Panc1 (cell line): ENCODE data around the gene CALHM1. TPM values are rescaled to one million over a fixed set of nuclear protein-coding genes. Genes with fewer than 3 reads are reported as not detected.

Source experiments
- ATAC-seq: fragments of 200-7000 bp; cut with Tn5 transposase; 2 replicates; pipeline ENCODE4 v1.9.1; 2020; ENCODE audit warnings: mild to moderate bottlenecking, moderate library complexity
- BruUV-seq: library from RNA; stranded (reverse); fragments of 400-500 nt; replicated peaks from 2 replicates; lab custom pipeline; 2021; lab: Mats Ljungman, UMichigan
- CTCF ChIA-PET: fragments of 300-600 bp; sonication (Branson Sonifier 250); formaldehyde crosslinking; loops from one replicate; lab custom pipeline; 2022; ENCODE audit warnings: antibody characterized with exemption; lab: Charles Lee
- POLR2A ChIA-PET: fragments of 300-600 bp; sonication (Branson Sonifier 250); formaldehyde crosslinking; loops from one replicate; lab custom pipeline; 2022; ENCODE audit warnings: antibody characterized with exemption; lab: Charles Lee
- DNase-seq: peaks from one replicate; pipeline ENCODE4 v3.0.0-alpha.2; 2010; ENCODE audit warnings: low read depth, low spot score
- H3K27ac ChIP-seq: 2 replicates; pipeline ENCODE4 v1.5.1; 2011; ENCODE audit warnings: mild to moderate bottlenecking, low read length, inconsistent platforms
- H3K27me3 ChIP-seq: fragments of 200-500 bp; sonication (Bioruptor generic); 2 replicates; pipeline ENCODE4 v1.6.0; 2014; ENCODE audit warnings: low read length, inconsistent platforms; ENCODE audit not compliant: control insufficient read depth, insufficient read depth
- H3K36me3 ChIP-seq: fragments of 200-500 bp; sonication (Bioruptor generic); 2 replicates; pipeline ENCODE4 v1.5.1; 2014; ENCODE audit warnings: inconsistent platforms, mild to moderate bottlenecking, low read length, moderate library complexity; ENCODE audit not compliant: control insufficient read depth, insufficient read depth
- H3K4me1 ChIP-seq: 2 replicates; pipeline ENCODE4 v1.5.1; 2011; ENCODE audit warnings: inconsistent platforms, mild to moderate bottlenecking, low read length, moderate library complexity; ENCODE audit not compliant: control insufficient read depth, insufficient read depth
- H3K4me3 ChIP-seq, 2 experiments: 2 replicates each; pipeline ENCODE4 v1.5.1; 2011 to 2012; ENCODE audit warnings: low read depth in 2 of 2, low read length in 2 of 2, mild to moderate bottlenecking in 2 of 2, inconsistent platforms in 1 of 2, moderate library complexity in 1 of 2
- H3K9me3 ChIP-seq: fragments of 200-500 bp; sonication (Bioruptor generic); 2 replicates; pipeline ENCODE4 v1.5.1; 2014; ENCODE audit warnings: low read depth, mild to moderate bottlenecking, inconsistent platforms, low read length, moderate library complexity; ENCODE audit not compliant: control insufficient read depth, insufficient read depth
- CTCF ChIP-seq: fragments of 450-650 bp; IDR thresholded peaks from 2 replicates; pipeline ENCODE4 v1.5.1; 2017; ENCODE audit warnings: mild to moderate bottlenecking
- POLR2AphosphoS5 ChIP-seq: IDR thresholded peaks from 2 replicates; pipeline ENCODE4 v1.6.1; 2012; ENCODE audit warnings: mild to moderate bottlenecking, low read depth, low read length, moderate library complexity
- REST ChIP-seq, 2 experiments: IDR thresholded peaks; 2 replicates each; pipeline ENCODE4 v1.6.1; 2011 to 2012; ENCODE audit warnings: low read depth in 2 of 2, control low read depth in 1 of 2, low read length in 1 of 2, mild to moderate bottlenecking in 1 of 2, moderate library complexity in 1 of 2; ENCODE audit not compliant: insufficient read depth in 1 of 2
- SIN3A ChIP-seq: IDR thresholded peaks from 2 replicates; pipeline ENCODE4 v1.6.1; 2012; ENCODE audit warnings: low read depth, mild to moderate bottlenecking, low read length, moderate library complexity, borderline replicate concordance; ENCODE audit not compliant: insufficient read depth
- TCF7L2 ChIP-seq: IDR thresholded peaks from 2 replicates; pipeline ENCODE4 v1.6.1; 2011; ENCODE audit warnings: mild to moderate bottlenecking, low read depth, low read length, inconsistent platforms
- in situ Hi-C: cut with HindIII; loops from 2 replicates; pipeline ENCODE4 v1.10.0; 2016; ENCODE audit warnings: low sequenced_read_pairs, low pct_unique_long_range_greater_than_20kb
- intact Hi-C: fragments of 100-400 bp; cut with micrococcal nuclease; formaldehyde crosslinking; loops from one replicate; pipeline ENCODE4 v1.10.0; 2022; ENCODE audit not compliant: unreplicated experiment
- total RNA-seq: library from RNA; stranded (reverse); gene quantifications from one replicate; pipeline ENCODE4 v1.2.1, GENCODE V29; 2021; ENCODE audit not compliant: unreplicated experiment

CALHM1 gene
- total RNA-seq, 1 experiment from 2014 or later = not detected

- in situ Hi-C loops (no loop called here), intact Hi-C loops (no loop called here)
- ChIA-PET CTCF (no interaction called here), POLR2A (no interaction called here)
- Histone ChIP-seq H3K27ac (no peak overlapping the region), H3K4me3 (no peak overlapping the region), H3K36me3 (peaks cover 38% of the 10 kb centered on the region), H3K9me3 (no peaks in the 10 kb centered on the region), H3K27me3 (no peaks in the 10 kb centered on the region), H3K4me1 (no peaks in the 10 kb centered on the region)
- DNase-seq (no peak), ATAC-seq (no peak)
- no TSS peak for BruUV-seq
- TF ChIP-seq REST (IDR thresholded peaks at IDR 0.05; ENCODE audit: insufficient read depth in 1 of 2, low read depth in 2 of 2, low read length in 1 of 2) = no peak
These were observed 14.2 kb downstream of the CALHM1 start for GRCh38 chr10:103444478-103444877.

- intact Hi-C loops (no loop called here), in situ Hi-C loops (no loop called here)
- DNase-seq (no peak), ATAC-seq (no peak)
- H3K4me3 ChIP-seq = no peak overlapping the region
- no peaks in the 10 kb centered on the region for H3K27me3 ChIP-seq
- BruUV-seq = no TSS peak
- H3K27ac ChIP-seq = no peak overlapping the region
- H3K9me3 ChIP-seq = no peaks in the 10 kb centered on the region
- H3K36me3 ChIP-seq = peaks cover 41% of the 10 kb centered on the region
- no peaks in the 10 kb centered on the region for H3K4me1 ChIP-seq
- TF ChIP-seq SIN3A (no peak), TCF7L2 (no peak), REST (IDR thresholded peaks at IDR 0.05; ENCODE audit: insufficient read depth in 1 of 2, low read depth in 2 of 2, low read length in 1 of 2) (no peak), POLR2AphosphoS5 (no peak), CTCF (no peak)
- CTCF ChIA-PET = no interaction called here
- POLR2A ChIA-PET = no interaction called here
These were observed 15.1 kb downstream of the CALHM1 start for GRCh38 chr10:103443475-103444185.
